NCI-H1436 (cell line): ENCODE results near the gene ACTR2.
"Not testable (repeated sequence)": the region's sequence is repeated elsewhere in the genome, so short reads cannot be mapped to it uniquely, and the experiment has no call there.

Experiments
- DNase-seq: peaks from one replicate; lab custom pipeline; 2025; lab: John Stamatoyannopoulos, UW

The ACTR2 gene

DNA sequence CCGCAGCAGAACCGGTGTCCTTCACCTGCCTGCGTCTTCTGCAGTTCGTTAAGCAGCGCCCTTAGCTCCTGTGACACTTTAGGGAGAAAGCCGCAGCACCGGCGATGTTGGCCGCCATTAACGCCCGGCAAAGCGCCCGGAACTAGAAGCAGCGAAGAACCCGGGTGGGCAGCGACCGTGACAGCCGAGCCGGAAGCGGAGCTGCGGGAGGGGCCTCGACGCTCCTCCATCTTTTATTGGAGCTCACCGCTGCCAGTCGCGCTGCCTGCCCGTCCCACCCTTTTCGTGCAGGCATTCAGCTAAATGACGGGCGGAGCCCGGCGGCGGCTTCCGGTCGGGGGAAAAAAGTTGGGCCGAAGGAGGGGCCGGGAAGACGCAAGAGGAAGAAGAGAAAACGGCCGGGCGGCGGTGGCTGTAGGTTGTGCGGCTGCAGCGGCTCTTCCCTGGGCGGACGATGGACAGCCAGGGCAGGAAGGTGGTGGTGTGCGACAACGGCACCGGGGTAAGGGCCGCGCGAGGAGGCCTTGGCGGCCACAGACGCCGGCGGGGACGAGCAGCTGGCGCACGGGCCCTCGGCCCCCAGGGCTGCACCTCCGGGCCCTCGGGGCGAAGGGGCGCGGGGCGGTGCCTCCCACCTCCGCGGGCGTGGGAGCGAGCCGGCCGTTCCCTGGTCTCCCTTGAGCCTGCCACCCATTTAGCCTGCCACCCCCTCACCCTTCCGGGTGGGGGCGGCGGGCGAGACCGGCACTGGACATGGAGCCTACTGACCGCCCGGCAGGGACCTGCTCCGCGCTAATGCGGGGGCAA is at the start of gene ACTR2:
ACTR2 (plus strand) TSS at position 376 of the 807 bp plus-strand sequence; CDS start at position 455, 79 bp downstream.
- peak; percentile 89 for DNase-seq

DNA sequence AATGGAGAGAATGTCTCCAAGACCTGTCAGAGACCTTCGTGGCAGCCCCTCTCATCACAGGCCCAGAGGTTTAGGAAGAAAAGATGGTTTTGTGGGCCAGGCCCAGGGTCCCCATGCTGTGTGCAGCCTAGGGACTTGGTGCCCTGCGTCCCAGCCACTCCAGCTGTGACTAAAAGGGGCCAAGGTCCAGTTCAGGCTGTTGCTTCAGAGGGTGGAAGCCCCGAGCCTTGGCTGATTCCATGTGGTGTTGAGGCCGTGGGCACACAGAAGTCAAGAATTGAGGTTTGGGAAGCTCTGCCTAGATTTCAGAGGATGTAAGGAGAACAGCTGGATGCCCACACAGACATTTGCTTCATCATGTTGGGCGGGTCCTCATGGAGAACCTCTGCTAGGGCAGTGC is 45.1 kb upstream of the ACTR2 start:
- no peak for DNase-seq

DNA sequence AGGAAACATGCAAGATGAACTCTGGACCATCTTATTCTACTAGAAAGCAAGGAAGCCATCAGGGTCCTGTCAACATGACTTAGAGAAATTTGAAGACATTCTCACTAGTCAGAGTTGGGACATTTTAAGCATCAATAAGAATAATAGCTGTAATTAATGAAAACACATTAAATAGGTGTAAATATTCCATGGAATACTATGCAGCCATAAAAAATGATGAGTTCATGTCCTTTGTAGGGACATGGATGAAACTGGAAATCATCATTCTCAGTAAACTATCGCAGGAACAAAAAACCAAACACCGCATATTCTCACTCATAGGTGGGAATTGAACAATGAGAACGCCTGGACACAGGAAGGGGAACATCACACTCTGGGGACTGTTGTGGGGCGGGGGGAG is 44.2 kb upstream of the ACTR2 start:
- DNase-seq = not testable (repeated sequence)

DNA sequence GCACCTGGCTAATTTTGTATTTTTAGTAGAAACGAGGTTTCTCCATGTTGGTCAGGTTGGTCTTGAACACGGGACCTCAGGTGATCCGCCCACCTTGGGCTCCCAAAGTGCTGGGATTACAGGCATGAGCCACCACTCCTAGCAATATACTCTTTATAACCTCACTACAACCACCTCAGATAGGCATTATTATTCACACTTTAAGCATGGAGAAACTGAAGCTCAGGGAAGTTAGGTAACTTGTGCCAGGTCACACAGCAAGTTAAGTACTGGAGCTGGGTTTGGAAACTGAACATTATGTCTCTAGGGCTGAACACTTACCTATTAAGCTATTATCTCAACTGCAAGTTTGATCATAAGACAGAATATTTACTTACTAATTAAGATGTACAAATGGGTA is 42.6 kb upstream of the ACTR2 start:
- DNase-seq = no peak

DNA sequence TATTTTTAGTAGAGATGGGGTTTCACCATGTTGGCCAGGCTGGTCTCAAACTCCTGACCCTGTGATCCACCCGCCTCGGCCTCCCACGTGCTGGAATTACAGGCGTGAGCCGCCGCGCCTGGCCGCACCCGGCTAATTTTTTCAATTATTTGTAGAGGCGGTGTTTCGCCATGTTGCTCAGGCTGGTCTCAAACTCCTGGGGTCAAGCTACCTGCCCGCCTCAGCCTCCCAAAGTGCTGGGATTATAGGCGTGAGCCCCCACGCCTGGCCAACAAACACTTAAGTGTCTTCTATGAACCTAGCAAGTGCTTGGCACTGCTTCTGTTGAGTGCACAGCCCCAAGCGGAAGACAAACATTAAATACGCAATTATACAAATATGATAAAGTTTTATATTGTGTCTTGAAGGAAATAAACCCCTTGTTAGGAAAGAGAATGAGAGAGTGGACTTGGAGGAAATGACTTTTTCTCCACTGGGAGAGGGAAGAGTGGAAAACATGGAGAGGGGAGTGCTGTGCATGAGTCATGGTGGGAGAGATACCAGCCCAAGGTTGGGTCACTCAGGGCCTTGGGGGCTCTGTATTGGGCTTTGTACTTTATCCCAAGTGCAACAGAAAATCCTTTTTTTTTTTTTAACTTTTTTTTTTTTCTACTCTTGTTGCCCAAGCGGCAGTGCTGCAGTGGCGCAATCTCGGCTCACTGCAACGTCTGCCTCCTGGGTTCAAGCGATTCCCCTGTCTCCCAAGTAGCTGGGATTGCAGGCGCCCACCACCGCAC is 41.4 kb upstream of the ACTR2 start:
- DNase-seq = no peak

DNA sequence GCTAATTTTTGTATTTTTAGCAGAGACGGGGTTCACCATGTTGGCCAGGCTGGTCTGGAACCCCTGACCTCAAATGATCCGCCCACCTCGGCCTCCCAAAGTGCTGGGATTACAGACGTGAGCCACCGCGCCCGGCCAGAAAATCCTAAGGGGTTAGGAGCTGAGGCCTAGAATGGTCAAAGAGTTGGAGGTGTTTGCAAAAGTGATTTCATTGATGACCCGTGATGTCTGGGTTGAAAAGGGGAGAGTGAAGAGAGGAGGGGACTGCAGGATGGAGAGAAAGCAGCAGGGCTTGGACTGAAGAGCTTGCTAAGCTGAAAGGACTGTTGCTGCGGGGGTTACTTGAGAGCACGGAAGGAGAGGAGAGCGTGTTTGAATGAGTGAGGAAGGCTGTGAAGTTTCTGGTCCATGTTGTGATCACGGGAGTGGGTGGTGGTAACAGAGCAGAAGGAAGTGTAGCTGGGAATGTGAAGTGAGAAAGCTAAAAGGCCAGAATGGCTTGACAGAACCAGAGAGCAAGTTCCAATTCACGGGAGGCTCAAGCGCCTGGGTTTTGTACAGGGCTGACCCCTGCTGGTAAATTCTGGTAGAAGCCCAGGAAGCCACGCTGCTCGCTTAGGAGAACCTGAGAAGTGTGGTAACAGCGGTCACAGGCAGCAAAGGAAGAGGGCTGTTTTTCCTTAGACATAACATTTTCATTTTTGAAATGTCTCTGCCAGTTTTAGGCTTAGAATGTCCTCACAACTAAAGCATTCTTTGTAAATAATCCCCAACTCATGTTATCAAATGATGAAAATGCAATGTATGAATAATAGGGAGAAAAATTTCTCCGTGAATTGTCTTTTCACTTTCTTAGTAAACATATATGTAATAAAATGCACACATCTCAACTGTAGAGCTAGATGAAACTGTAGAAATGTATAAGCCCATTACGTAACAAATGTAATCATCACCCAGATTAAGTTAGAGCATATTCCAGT is 40.5 kb upstream of the ACTR2 start:
- DNase-seq = peak; percentile 12

DNA sequence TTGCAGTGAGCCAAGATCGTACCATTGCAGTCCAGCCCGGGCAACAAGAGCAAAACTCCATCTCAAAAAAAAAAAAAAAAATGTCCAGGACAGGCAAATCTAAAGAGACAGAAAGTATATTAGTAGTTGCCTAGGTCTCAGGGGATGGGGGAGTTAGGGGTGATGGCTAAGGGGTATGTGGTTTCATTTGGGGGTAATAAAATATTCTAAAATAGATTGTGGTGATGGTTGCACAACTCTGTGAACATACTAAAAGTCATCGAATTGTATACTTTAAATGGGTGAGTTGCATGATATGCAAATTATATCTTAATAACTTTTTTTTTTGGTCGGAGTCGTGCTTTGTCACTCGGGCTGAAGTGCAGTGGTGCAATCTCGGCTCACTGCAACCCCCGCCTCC is 34.2 kb upstream of the ACTR2 start:
- DNase-seq = no peak

DNA sequence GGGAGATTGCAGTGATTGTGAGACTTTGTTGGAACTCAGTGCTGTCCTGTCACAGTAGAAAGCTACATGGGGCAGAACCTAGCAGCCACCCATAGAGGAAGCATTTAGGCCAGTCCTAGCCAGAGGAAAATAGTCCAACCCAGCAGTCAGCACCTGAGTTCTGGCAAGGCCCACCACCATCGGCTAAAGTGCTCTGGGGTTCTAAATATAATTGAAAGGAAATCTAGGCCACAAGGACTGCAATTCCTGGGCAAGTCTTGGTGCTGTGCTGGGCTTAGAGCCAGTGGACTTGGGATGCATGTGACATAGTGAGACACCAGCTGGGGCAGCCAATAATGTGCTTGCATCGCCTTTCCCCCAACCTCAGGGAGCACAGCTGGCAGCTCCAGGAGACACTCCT is 28.9 kb upstream of the ACTR2 start:
- DNase-seq = no peak

DNA sequence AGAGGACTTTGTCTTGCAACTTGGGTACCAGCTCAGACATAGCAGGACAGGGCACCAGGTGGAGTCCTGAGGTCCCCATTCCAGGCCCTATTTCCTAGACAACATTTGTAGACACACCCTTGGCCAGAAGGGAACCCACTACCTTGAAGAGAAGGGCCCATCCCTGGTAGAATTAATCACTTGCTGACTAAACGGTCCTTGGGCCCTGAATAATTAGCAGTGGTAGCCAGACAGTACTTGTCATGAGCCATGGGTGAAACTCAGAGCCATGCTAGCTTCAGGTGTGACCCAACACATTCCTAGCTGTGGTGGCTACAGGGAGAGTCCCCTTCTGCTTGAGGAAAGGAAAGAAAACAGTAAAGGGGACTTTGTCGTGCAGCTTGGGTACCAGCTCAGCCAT is 28.5 kb upstream of the ACTR2 start:
- no peak for DNase-seq

DNA sequence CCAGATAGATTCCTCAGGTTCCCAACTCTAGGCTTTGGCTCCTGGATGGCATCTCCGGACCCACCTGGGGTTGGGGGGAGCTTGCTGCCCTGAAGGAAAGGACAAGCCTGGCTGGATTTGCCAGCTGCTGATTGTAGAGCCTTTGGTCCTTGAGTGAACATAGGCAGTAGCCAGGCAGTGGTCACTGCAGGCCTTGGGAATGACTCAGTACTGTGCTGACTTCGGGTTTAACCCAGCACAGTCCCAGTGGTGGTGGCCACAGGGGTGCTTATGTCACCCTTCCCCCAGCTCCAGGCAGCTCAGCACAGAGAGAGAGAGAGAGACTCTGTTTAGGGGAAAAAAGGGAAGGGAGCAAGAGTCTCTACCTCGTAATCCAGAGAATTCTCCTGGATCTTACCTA is 27.7 kb upstream of the ACTR2 start:
- DNase-seq = no peak

DNA sequence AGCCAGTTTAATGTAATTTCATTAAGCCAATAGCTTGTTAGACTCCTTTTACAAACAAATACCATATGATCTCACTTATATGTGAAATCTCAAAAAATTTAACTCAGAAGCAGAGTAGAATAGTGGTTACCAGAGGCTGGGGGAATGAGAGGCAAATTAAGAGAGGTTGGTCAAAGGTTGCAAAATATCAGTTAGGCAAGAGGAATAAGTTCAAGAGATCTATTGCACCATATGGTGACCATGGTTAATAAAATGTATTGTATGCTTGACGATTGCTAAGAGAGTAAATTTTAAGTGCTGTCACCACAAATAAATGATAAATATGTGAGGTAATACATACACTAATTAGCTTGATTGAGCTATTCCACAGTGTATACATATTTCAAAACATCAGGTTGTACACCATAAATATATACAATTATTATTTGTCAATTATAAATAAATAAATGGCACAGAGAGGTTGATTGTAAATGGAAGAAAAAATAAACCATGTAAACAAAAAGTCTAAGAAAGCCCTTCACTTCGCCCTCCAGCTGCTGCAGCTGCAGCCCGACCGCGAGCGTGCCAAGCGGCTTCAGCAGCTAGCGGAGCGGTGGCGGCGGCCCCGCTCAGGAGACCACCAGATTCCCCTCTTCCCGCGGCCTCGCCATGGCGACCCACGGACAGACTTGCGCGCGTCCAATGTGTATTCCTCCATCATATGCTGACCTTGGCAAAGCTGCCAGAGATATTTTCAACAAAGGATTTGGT is 23.0 kb upstream of the ACTR2 start:
- DNase-seq = peak; percentile 20

DNA sequence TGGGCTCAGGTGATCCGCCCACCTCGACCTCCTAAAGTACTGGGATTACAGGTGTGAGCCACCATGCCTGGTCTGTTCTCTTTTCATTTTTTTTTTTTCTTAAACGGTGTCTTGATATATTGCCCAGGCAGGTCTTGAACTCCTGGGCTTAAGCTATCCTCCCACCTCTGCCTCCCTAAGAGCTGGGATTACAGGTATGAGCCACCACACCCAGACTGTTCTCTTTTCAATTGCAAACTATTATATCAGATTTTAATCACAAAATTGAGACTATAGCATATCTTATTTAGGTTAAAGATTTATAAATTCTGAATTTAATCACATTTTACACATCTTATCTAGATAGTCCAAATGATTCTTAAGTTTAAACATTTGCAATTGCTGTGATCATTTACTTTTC is 15.5 kb upstream of the ACTR2 start:
- DNase-seq = no peak

DNA sequence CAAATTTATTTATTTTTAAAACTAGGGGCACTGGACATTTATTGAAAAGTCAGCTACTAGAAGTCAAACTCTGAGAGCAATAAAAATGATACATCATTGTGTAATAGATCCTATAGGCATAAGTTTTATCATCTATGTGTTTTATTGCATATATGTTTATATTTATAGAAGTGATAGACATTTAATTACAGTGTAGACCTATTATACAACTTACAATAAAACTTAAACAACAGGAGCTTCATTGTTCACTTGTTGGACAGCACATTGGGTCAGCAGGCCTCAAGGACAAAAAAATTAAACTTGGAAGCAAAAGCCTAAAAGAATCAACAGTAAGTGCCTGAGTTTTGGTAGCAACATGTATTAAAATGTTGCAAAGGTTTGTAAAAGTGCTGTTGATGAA is 15.0 kb upstream of the ACTR2 start:
- DNase-seq = no peak

DNA sequence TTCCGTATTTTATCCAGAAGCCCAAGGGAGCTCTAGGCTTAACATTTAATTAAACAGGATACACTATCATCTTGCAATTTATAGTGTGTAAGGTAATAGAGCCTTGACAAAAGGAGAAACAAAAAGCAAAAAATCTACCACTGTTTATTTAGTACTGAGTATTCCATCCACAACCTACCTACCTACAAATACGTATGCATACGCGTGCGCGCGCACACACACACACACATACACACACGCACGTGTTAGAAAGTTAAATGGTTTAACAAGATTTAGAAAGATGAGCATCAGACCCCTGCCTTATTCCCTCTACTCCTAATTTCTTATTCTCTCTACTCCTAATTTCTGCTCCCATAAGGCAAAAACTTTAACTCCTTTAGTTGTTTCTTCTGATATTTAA is 14.6 kb upstream of the ACTR2 start:
- no peak for DNase-seq

DNA sequence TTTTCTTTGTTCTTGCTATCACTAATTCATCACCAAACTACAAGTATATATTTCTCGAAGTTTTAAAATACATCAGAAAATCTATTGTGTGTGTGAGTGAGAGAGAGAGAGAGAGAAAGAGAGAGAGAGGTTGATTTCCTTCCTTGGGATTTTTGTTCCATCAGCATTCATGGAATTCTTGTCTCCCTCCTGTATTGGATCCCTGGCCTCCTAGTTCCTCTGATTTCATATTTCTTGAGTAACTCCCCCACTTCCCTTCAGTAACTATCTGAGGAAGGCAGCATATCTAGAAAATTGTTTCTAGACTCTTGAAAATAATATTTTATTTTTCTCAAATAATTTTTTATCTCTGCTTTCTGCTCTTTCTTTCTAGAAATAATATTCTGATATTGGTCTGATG is 13.3 kb upstream of the ACTR2 start:
- DNase-seq = no peak

DNA sequence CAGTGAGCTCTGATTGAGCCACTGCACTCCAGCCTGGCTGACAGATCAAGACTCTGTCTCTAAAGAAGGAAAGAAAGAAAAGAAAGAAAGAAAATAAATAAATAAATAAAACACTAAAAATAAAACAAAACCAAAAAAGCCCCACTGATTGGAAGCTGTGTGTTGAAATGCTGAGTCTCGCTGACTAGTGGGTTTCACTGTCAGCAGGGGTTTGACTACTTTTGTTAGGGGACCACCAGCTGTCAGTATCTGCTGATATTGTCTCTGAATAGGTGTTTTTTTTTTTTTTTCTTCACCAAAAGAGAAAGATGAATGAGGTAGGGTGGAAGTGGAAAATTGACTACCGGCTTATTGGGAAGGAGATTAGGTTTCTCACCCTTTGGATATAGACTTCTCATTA is 12.8 kb upstream of the ACTR2 start:
- DNase-seq = no peak

DNA sequence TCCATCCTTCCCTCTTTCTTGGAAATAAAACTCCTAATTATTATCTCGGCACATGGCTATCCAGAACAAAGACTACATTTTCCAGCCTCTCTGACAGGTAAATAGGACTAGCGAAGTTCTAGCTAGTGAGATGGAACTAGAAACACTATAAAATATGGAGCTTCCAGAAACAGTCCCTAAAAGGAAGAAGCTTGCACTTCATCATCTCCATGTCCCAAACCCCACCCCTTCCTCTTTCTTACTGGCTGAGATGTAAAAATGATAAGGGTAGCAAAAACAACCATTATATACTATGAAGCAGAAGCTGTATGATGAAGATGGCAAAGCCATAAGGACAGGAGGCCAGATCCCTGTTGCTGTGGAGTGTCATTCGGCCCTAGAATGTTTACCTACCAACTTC is 11.7 kb upstream of the ACTR2 start:
- no peak for DNase-seq

DNA sequence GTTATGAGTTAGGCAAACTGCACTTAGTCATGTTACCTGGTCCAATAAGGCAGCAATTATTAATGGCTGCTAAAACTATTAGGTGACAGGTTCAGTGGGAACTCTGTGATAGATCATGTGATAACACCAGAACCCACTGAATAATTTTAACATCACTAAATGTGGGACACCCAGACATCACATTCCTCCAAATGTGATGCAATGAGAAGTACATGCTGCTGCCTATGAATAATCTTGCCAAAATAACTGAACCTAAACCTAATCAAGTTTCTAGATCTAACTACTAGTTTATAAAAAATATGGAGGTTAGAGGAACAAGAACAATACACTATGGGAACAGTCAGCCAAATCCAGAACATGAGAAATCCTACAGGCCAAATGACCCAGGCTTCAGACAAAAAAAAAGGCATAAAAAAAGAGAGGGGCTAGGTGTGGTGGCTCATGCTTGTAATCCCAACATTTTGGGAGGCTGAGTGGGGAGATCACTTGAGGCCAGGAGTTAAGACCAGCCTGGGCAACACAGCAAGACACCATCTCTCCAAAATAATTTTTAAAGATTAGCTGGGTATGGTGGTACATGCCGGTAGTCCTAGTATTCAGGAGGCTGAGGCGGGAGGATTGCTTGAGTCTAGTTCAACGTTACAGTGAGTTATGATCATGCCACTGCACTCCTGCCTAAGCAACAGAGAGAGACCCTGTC is 7.0 kb upstream of the ACTR2 start:
- DNase-seq = no peak

DNA sequence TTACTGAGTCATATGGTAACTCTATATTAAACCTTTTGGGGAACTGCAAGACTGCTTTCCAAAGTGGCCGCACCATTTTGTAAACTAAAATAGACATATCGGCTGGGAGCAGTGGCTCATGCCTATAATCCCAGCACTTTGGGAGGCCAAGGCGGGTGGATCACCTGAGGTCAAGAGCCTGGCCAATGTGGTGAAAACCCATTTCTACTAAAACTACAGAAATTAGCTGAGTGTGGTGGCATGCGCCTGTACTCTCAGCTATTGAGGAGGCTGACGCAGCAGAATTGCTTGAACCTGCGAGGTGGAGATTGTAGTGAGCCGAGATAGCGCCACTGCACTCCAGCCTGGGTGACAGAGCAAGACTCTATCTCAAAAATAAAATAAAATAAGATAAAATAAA is 6.4 kb upstream of the ACTR2 start:
- DNase-seq = not testable (repeated sequence)

DNA sequence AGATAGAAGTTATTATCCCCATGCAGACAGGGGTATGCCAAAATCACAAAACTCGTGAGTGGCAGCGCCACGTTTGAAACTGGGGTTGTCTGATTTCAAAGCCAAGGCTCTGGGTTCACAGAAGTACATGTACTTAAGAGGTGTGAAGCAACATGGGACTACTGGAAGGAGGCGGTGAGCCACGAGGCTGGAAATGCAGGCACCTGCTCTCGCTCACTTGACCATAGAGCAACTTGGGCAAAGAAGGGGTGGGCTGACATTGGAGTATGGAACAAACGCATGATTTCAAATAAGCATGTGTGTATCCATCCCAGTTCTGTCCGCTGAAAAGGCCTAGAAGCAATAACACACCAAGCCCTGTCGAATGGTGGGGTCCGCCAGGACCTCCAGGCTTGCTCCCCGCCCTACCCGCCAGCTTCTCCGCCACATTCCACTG is 593 bp upstream of the ACTR2 start:
- no peak for DNase-seq

DNA sequence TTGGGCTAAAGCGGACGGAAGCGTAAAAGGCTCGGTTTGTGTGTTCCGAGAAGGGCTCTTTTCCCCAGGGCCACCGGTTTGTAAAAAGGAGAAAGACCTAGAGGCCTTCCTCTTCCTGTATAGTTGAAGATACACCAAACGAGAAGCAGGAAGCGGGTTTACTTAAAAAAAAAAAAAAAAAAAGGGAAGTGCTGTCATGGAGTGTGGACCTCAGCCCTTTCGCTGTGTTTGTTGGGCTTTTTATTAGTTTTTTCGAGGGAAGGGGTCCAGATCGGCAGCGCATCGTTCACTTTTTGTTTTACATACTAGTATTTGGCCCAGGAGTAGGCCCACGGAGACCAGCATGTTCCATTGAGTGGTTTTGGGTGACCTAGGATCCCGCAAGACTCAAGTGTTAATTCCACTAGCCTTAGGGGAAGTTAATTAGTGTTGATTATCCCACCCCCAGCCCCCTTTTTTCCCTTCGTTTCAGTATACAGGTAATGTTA is 676 bp downstream of the ACTR2 start:
- no peak for DNase-seq
